Adrenal gland (tissue), 12 donors: ENCODE data around the gene MOCS3. TPM values are rescaled to one million over a fixed set of nuclear protein-coding genes. Genes with fewer than 3 reads are reported as not detected.

Source experiments
- DNase-seq, 7 donors: peaks; one replicate each; pipeline ENCODE4 v3.0.0-alpha.2; 2019 to 2020
- H3K27ac ChIP-seq, 5 donors: fragments of 200-600 bp; sonication (generic) in 4 of 5; 1 replicate in 3 of 5; 2 replicates in 2 of 5; pipeline versions ENCODE4 v1.5.1 to v1.8.0; 2016 to 2020; ENCODE audit warnings: mild to moderate bottlenecking in 1 of 5
- H3K27me3 ChIP-seq: fragments of 200-600 bp; 2 replicates; pipeline ENCODE4 v1.8.0; 2021
- H3K36me3 ChIP-seq, 2 donors: fragments of 200-600 bp; replicated peaks in 1 of 2; 1 replicate in 1 of 2; 2 replicates in 1 of 2; pipeline versions ENCODE4 v1.5.1 to v1.8.0; 2018 to 2022
- H3K4me1 ChIP-seq, 2 donors: fragments of 200-600 bp; replicated peaks in 1 of 2; 1 replicate in 1 of 2; 2 replicates in 1 of 2; pipeline versions ENCODE4 v1.5.1 to v1.8.0; 2018 to 2021
- H3K4me3 ChIP-seq, 4 donors: fragments of 200-600 bp; sonication (generic) in 3 of 4; one replicate each; pipeline ENCODE4 v1.5.1; 2016 to 2018
- H3K9me3 ChIP-seq, 3 donors: fragments of 200-600 bp; sonication (generic) in 1 of 3; replicated peaks in 1 of 3; 1 replicate in 2 of 3; 2 replicates in 1 of 3; pipeline versions ENCODE4 v1.5.1 to v1.8.0; 2016 to 2021
- POLR2A ChIP-seq, 2 donors: fragments of 450-650 bp; IDR thresholded peaks; one replicate each; pipeline ENCODE4 v1.6.1; 2017; ENCODE audit warnings: antibody characterized with exemption in 2 of 2, mild to moderate bottlenecking in 2 of 2, moderate library complexity in 1 of 2
- WGBS, 4 donors: extraction: QIAGEN DNeasy Blood & Tissue Kit in 2 of 4; methylation state at CpG; one replicate each; pipeline versions ENCODE4 v1.1.5 to v1.1.7; 2013 to 2017; 5-methylcytosine and 5-hydroxymethylcytosine counted together
- intact Hi-C, 2 donors: fragments of 100-400 bp; cut with DNase I; formaldehyde crosslinking; loops; one replicate each; pipeline versions ENCODE4 v1.14.1 to v1.15.0; 2022 to 2023
- polyA plus RNA-seq, 3 donors: library from polyadenylated mRNA; stranded (reverse); fragments of 200-250 nt in 2 of 3; fragments of 350-450 nt in 1 of 3; fragmentation: Illumina TruSeq in 1 of 3; extraction: RNeasy Lipid Tissue Mini Kit (QIAGEN cat#74804) in 1 of 3; gene quantifications; one replicate each; pipeline ENCODE4 v1.2.3, GENCODE V29; 2013 to 2014
- total RNA-seq, 9 donors: library from RNA; depleted of rRNA in 4 of 9; stranded (reverse); fragments of >200 nt in 4 of 9; fragments of 120-200 nt in 1 of 9; fragmentation: NEBNext Ultra II Directional in 1 of 9; extraction: Animal tissue kit (Norgen Biotek cat#: 25700) in 1 of 9; gene quantifications; one replicate each; pipeline versions ENCODE4 v1.1.0 to v1.2.4, GENCODE V29; 2013 to 2023
- TF ChIP-seq, protein P1 (sequence below), 6 experiments: fragments of 450-650 bp in 4 of 6; fragments of 200-600 bp in 2 of 6; sonication (generic) in 1 of 6; IDR thresholded peaks; 1 replicate in 5 of 6; 2 replicates in 1 of 6; pipeline versions ENCODE4 v1.5.1 to v1.8.0; 2016 to 2021; ENCODE audit warnings: antibody characterized with exemption in 6 of 6, mild to moderate bottlenecking in 2 of 6, moderate library complexity in 1 of 6
- donor health status: healthy with polysubstance abuse.
- donor health status: Bipolar disorder and iron deficiency.
- donor health status: DM: yes; HTN: yes; CAD: no.
- donor health status: DM: no; HTN: no; CAD: no.
- donor health status: DM: no; HTN: no; CAD: no.
- donor health status: DM: yes; HTN: yes; CAD: no.

MOCS3 gene
- total and polyA plus RNA-seq, 12 donors, result 1.0 to 7.5 (median 5.7) TPM

DNA sequence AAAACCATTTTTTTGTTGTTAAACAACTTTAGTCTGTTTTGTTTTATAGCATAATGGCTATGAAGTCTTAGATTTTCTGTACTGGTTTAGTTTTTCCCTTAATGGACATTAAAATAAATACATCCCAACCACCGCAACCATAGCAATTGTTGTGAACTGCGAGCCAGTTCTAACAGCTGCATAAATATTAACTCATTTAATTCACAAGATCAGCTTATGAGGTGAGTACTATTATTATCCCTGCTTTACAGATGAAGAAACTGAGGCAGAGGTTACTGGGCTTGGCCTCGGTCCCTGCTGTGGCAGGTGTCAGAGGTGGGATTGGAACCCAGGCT, 23.1 kb downstream of the MOCS3 start:
- Histone ChIP-seq H3K4me3 (no peak overlapping the region), H3K27ac (no peak overlapping the region), H3K27me3 (peaks cover 19% of the 10 kb centered on the region), H3K36me3 (no peaks in the 10 kb centered on the region), H3K9me3 (no peaks in the 10 kb centered on the region), H3K4me1 (no peaks in the 10 kb centered on the region)
- intact Hi-C loops, result loop anchor here in 1 of 2 donors (10.0 kb wide), 1 partner anchor 623 kb away; no protein-coding TSS in a partner anchor
- DNase-seq, result no peak
- TF ChIP-seq POLR2A (IDR thresholded peaks at IDR 0.05), result no peak
- TF ChIP-seq, protein P1, sequence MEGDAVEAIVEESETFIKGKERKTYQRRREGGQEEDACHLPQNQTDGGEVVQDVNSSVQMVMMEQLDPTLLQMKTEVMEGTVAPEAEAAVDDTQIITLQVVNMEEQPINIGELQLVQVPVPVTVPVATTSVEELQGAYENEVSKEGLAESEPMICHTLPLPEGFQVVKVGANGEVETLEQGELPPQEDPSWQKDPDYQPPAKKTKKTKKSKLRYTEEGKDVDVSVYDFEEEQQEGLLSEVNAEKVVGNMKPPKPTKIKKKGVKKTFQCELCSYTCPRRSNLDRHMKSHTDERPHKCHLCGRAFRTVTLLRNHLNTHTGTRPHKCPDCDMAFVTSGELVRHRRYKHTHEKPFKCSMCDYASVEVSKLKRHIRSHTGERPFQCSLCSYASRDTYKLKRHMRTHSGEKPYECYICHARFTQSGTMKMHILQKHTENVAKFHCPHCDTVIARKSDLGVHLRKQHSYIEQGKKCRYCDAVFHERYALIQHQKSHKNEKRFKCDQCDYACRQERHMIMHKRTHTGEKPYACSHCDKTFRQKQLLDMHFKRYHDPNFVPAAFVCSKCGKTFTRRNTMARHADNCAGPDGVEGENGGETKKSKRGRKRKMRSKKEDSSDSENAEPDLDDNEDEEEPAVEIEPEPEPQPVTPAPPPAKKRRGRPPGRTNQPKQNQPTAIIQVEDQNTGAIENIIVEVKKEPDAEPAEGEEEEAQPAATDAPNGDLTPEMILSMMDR (IDR thresholded peaks at IDR 0.05), result peak in 1 of 6 experiments; percentile 5
- WGBS, 4 donors, result 92 to 99% (median 93%) methylated on average over 3 of the region's 3 CpGs

DNA sequence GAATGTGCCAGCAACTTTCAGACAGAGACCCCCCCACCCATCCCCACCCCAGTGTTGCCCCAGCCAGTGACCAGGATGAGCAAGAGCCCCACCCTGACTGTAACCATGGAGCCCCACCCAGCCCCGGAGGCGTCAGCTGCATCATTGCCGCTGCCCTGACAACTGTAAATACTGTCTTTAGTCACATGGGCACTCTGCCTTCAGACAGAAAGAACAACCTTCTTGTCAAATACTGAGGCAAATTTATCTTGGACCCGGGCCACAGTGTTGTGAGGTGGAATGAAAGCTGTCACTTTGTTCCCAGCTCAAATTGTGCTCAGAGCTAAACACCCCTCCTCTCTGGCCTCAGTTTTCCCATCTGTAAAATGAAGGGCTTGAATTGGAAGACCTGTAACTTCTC, 23.7 kb downstream of the MOCS3 start:
- Histone ChIP-seq H3K27me3 (peaks cover 19% of the 10 kb centered on the region), H3K27ac (no peak overlapping the region), H3K9me3 (no peaks in the 10 kb centered on the region), H3K4me1 (no peaks in the 10 kb centered on the region), H3K4me3 (no peak overlapping the region), H3K36me3 (no peaks in the 10 kb centered on the region)
- DNase-seq, result no peak
- WGBS, 4 donors, result 39 to 50% (median 45%) methylated on average over 2 to 4 of the region's 4 CpGs
- TF ChIP-seq, protein P1 (IDR thresholded peaks at IDR 0.05), result no peak
- TF ChIP-seq POLR2A (IDR thresholded peaks at IDR 0.05), result no peak
- intact Hi-C loops, result loop anchor here in 1 of 2 donors (10.0 kb wide), 1 partner anchor 622 kb away; no protein-coding TSS in a partner anchor

DNA sequence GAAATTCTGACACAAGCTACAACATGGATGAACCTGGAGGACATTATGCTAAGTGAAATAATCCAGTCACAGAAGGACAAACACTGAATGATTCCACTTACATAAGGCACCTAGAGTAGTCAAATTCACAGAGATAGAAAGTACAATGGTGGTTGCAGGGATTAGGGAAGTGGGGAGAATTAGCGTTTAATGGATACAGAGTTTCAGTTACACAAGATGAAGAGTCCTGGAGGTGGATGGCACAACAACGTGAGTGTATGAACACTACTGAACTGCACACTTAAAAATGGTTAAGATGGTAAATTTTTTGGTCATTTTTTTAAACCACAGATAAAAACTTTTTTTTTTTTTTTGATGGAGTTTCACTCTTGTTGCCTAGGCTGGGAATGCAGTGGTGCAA, 24.7 kb downstream of the MOCS3 start:
- intact Hi-C loops, result loop anchor here in 1 of 2 donors (10.0 kb wide), 1 partner anchor 621 kb away; no protein-coding TSS in a partner anchor
- no peaks in the 10 kb centered on the region for H3K4me1 ChIP-seq
- H3K27ac ChIP-seq, result no peak overlapping the region
- H3K4me3 ChIP-seq, result no peak overlapping the region
- no peaks in the 10 kb centered on the region for H3K9me3 ChIP-seq
- H3K27me3 ChIP-seq, result peaks cover 11% of the 10 kb centered on the region
- no peaks in the 10 kb centered on the region for H3K36me3 ChIP-seq
- DNase-seq, result no peak
- TF ChIP-seq, protein P1 (IDR thresholded peaks at IDR 0.05), result no peak
- no peak for TF ChIP-seq POLR2A (IDR thresholded peaks at IDR 0.05)
- WGBS, 4 donors, result 48 to 64% (median 55%) methylated on average over 2 of the region's 2 CpGs

DNA sequence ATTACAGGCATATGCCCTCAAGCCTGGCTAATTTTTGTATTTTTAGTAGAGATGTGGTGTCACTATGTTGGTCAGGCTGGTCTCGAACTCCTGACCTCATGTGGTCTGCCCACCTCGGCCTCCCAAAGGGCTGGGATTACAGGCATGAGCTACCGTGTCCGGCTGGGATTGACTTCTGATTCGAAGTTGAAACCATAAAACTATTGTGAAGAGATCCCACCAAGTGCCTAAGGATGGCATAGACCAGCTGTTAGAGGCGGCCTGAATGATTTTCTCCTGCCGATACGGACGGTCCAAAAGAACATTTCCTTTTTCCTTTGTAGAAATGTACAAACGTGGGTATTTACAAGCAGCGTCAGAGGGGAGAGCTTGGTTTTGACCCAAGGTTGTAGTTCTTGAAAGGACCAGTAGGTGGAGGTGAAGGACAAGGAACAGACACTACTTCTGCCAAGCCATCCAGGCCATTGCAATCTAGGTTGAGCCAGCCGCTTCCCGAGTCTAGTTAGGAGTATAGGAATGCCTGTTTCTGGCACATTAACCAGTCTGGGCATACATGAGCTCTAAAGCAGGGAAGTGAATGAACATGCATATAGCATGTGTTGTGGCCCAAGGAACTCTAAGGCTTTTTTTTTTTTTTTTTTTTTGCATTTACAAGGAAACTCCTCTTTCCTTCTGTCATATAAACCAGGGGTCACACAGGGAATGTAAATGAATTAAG, 29.0 kb downstream of the MOCS3 start:
- Histone ChIP-seq H3K4me3 (no peak overlapping the region), H3K36me3 (no peaks in the 10 kb centered on the region), H3K27ac (no peak overlapping the region), H3K4me1 (no peaks in the 10 kb centered on the region), H3K27me3 (peaks cover 17% of the 10 kb centered on the region), H3K9me3 (no peaks in the 10 kb centered on the region)
- peak; percentile 75 to 86 (median 80) for DNase-seq
- TF ChIP-seq, protein P1 (IDR thresholded peaks at IDR 0.05), result peak; percentile 84 to 95 (median 92)
- no peak for TF ChIP-seq POLR2A (IDR thresholded peaks at IDR 0.05)
- WGBS, 4 donors, result 13 to 21% (median 17%) methylated on average over 11 to 13 of the region's 13 CpGs
- intact Hi-C loops, result loop anchor here (2.0 to 10.0 kb wide), 4 partner anchors 319 to 617 kb away; no protein-coding TSS in a partner anchor
